IMR-90 (cell line): ENCODE results near the gene CMAS.

ENCODE experiments used
- BHLHE40 ChIP-seq: fragments of 150-350 bp; IDR thresholded peaks from 2 replicates; pipeline ENCODE4 v1.6.1; 2016; ENCODE audit warnings: mild to moderate bottlenecking, low read depth, low read length
- CEBPB ChIP-seq: IDR thresholded peaks from 2 replicates; pipeline ENCODE4 v1.6.1; 2012; ENCODE audit warnings: low read depth, low read length, improper control_type of control experiment
- CHD1 ChIP-seq: IDR thresholded peaks from 2 replicates; pipeline ENCODE4 v1.6.1; 2012; ENCODE audit warnings: low read depth, low read length, improper control_type of control experiment
- CTCF ChIP-seq: conservative IDR thresholded peaks from 2 replicates; pipeline ENCODE4 v1.5.1; 2012; ENCODE audit warnings: mild to moderate bottlenecking, low read depth, low read length, improper control_type of control experiment
- FOS ChIP-seq: fragments of 150-350 bp; IDR thresholded peaks from 2 replicates; pipeline ENCODE4 v1.6.1; 2016; ENCODE audit warnings: low read depth, low read length
- MAFK ChIP-seq: IDR thresholded peaks from 2 replicates; pipeline ENCODE4 v1.6.1; 2012; ENCODE audit warnings: low read depth, low read length, improper control_type of control experiment
- POLR2A ChIP-seq: IDR thresholded peaks from 2 replicates; pipeline ENCODE4 v1.6.1; 2012; ENCODE audit warnings: mild to moderate bottlenecking, low read depth, low read length
- RAD21 ChIP-seq: IDR thresholded peaks from 2 replicates; pipeline ENCODE4 v1.6.1; 2012; ENCODE audit warnings: low read length, improper control_type of control experiment
- RFX5 ChIP-seq: IDR thresholded peaks from 2 replicates; pipeline ENCODE4 v1.8.0; 2012; ENCODE audit warnings: low read depth, mild to moderate bottlenecking, low read length, moderate library complexity
- SMC3 ChIP-seq: fragments of 150-350 bp; IDR thresholded peaks from 2 replicates; pipeline ENCODE4 v1.6.1; 2016; ENCODE audit warnings: low read depth, mild to moderate bottlenecking, antibody characterized with exemption, low read length, moderate library complexity
- USF2 ChIP-seq: fragments of 150-350 bp; IDR thresholded peaks from 2 replicates; pipeline ENCODE4 v1.6.1; 2017; ENCODE audit warnings: mild to moderate bottlenecking, antibody characterized with exemption, low read length, low read depth

DNA sequence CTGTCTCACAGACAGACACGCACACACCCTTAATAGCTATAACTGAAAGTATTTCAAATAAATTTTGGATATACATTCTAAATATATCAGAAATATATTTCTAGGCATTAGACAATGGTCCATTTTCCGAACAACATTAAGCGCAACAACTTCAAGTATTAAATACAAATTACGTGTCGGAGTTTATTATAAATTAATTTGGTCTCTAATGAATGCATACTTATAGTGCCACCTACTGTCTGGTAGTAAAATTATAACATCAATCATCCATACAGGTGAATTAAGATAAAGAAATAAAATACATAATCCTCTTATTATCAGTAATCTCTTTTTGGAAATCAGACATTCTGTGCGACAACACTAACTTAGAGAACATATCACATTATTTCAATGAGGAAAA is 27.2 kb upstream of the CMAS start:
- TF ChIP-seq CTCF, result peak; percentile 44
- TF ChIP-seq POLR2A, result no peak
- no peak for TF ChIP-seq CEBPB
- no peak for TF ChIP-seq MAFK
- no peak for TF ChIP-seq USF2
- TF ChIP-seq SMC3, result peak; percentile 32; the same call in 1 of the 2 replicates
- no peak for TF ChIP-seq FOS
- no peak for TF ChIP-seq RFX5
- TF ChIP-seq RAD21, result peak; percentile 32
- TF ChIP-seq BHLHE40, result no peak
- TF ChIP-seq CHD1, result no peak
